Measurements from ENCODE around the gene OSBPL5. TPM values are rescaled to one million over a fixed set of nuclear protein-coding genes. Genes with fewer than 3 reads are reported as not detected.

Gene OSBPL5
- total RNA-seq, 4 donors from 2014 or later, result 43.4 to 75.2 (median 56.8) TPM

DNA sequence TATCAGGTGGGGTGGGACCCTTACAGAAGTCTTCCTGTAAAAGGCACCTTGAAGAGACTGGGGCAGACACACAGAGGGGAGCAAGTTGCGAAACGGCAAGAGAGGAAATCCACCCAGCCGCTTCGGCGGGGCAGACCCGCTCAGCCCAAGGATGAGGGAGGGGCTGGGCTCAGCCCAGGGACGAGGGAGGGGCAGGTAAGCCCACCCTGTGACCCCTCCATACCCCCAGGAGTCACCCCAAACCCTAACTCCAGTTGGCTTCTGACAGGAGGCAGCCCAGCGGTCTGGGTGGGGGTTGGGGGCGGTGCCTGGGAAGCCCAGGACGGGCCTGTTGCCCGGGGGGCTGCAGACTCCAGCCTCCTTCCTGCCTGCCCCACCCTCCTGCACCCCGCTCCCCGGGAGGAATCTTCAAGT is 965 bp downstream of the OSBPL5 start:
- peak overlapping the region; percentile 90 for H3K27ac ChIP-seq
- H3K4me1 ChIP-seq, result peaks cover 80% of the 10 kb centered on the region
- TF ChIP-seq POLR2A (IDR thresholded peaks at IDR 0.05) (no peak), POLR2AphosphoS5 (IDR thresholded peaks at IDR 0.05) (no peak), EP300 (IDR thresholded peaks at IDR 0.05) (no peak)
- TF ChIP-seq, protein P1, sequence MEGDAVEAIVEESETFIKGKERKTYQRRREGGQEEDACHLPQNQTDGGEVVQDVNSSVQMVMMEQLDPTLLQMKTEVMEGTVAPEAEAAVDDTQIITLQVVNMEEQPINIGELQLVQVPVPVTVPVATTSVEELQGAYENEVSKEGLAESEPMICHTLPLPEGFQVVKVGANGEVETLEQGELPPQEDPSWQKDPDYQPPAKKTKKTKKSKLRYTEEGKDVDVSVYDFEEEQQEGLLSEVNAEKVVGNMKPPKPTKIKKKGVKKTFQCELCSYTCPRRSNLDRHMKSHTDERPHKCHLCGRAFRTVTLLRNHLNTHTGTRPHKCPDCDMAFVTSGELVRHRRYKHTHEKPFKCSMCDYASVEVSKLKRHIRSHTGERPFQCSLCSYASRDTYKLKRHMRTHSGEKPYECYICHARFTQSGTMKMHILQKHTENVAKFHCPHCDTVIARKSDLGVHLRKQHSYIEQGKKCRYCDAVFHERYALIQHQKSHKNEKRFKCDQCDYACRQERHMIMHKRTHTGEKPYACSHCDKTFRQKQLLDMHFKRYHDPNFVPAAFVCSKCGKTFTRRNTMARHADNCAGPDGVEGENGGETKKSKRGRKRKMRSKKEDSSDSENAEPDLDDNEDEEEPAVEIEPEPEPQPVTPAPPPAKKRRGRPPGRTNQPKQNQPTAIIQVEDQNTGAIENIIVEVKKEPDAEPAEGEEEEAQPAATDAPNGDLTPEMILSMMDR (IDR thresholded peaks at IDR 0.05), result no peak
- peak overlapping the region; percentile 87 for H3K4me3 ChIP-seq
- no peaks in the 10 kb centered on the region for H3K27me3 ChIP-seq
- no peak for DNase-seq (ENCODE audit: low spot score in 2 of 2)
- H3K9me3 ChIP-seq, result no peaks in the 10 kb centered on the region
- WGBS, result 6% methylated on average over 3 of the region's 13 CpGs
- no peaks in the 10 kb centered on the region for H3K36me3 ChIP-seq

DNA sequence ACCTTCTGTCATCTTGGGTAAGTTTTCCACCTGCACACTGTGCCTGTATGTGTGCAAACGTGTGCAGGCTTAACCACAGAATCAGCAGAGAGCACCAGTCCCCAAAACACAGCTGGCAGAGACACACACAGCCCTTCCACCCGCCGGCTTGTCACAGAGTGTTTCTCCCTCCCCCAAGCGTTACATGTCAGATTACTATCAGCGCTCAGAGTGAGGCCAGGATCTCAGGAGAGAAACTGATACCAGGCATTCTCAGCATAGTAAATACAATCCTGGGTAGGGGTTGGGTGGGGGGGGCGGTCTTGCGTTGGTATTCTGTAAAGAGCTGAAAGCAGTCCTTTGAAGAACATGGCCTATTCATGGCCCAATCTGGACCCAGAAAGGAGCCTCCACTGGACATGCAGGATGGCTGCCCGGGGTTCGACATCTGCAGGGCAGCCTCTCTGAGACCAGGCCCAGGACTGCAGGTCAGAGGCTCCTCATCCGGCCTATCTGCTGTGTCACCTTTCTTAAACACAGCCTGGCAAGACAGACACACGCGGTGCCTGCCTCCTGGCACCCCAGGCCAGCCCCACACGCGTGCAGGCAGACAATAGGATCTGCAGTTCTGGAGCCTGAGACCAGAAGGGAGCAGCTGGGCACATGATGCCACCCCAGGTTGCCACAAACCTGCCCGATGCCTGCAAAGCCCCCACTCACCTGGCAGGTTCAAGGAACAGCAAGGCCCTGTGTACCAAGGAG is 1.7 kb downstream of the OSBPL5 start:
- Histone ChIP-seq H3K9me3 (no peaks in the 10 kb centered on the region), H3K36me3 (no peaks in the 10 kb centered on the region), H3K4me1 (peaks cover 82% of the 10 kb centered on the region), H3K27ac (peak overlapping the region; percentile 90), H3K27me3 (no peaks in the 10 kb centered on the region), H3K4me3 (peak overlapping the region; percentile 87)
- WGBS, result 40% methylated on average over 1 of the region's 15 CpGs
- DNase-seq (ENCODE audit: low spot score in 2 of 2), result peak in 1 of 2 donors; percentile 59
- TF ChIP-seq, protein P1 (IDR thresholded peaks at IDR 0.05), result no peak
- no peak for TF ChIP-seq POLR2A (IDR thresholded peaks at IDR 0.05)
- TF ChIP-seq POLR2AphosphoS5 (IDR thresholded peaks at IDR 0.05), result no peak
- no peak for TF ChIP-seq EP300 (IDR thresholded peaks at IDR 0.05)

DNA sequence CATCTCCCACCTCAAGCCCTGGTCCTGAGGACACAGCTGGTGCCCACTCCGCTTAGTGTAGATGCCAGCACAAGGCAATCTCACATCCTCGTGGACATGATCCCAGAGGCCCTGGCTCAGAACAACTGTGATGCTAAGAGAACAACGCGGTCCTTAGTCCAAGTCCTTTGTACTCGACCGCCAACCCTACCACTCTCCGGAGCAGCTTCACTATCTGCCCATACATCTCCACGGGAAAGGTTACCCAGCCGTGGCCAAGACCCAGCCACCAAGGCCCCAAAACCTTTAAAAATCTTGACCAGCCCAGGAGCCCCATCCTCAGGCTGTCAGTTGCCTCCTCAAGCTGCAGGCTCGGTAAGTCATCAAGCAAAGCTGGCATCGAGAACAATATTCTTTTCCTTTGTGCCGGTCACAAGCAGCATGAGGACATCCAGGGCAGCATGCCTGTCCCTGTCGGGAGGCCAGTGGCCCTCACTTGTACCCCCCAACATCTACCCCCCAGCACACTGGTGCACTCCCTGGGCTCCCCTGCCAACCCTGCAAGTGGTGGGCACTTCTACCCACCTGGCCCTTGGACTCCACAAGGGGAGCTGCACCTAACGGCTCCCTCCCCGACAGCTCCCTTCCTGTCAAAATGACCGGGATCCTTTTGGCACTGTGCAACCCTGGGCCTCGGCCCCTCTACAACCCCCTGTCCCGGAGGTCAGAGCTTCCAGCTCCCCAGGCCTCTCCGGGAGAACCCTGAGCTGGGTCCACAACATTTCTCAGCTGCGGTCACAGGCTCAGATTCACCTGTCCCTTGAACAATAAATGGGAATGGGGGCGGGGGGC is 2.5 kb downstream of the OSBPL5 start:
- DNase-seq (ENCODE audit: low spot score in 2 of 2), result no peak
- Histone ChIP-seq H3K27me3 (no peaks in the 10 kb centered on the region), H3K4me3 (peak overlapping the region; percentile 87), H3K9me3 (no peaks in the 10 kb centered on the region), H3K4me1 (peaks cover 90% of the 10 kb centered on the region), H3K27ac (peak overlapping the region; percentile 20), H3K36me3 (peaks cover 5% of the 10 kb centered on the region)
- no peak for TF ChIP-seq EP300 (IDR thresholded peaks at IDR 0.05)
- TF ChIP-seq POLR2A (IDR thresholded peaks at IDR 0.05), result no peak
- TF ChIP-seq, protein P1 (IDR thresholded peaks at IDR 0.05), result no peak
- no peak for TF ChIP-seq POLR2AphosphoS5 (IDR thresholded peaks at IDR 0.05)
- WGBS, result 71% methylated on average over 21 of the region's 21 CpGs

DNA sequence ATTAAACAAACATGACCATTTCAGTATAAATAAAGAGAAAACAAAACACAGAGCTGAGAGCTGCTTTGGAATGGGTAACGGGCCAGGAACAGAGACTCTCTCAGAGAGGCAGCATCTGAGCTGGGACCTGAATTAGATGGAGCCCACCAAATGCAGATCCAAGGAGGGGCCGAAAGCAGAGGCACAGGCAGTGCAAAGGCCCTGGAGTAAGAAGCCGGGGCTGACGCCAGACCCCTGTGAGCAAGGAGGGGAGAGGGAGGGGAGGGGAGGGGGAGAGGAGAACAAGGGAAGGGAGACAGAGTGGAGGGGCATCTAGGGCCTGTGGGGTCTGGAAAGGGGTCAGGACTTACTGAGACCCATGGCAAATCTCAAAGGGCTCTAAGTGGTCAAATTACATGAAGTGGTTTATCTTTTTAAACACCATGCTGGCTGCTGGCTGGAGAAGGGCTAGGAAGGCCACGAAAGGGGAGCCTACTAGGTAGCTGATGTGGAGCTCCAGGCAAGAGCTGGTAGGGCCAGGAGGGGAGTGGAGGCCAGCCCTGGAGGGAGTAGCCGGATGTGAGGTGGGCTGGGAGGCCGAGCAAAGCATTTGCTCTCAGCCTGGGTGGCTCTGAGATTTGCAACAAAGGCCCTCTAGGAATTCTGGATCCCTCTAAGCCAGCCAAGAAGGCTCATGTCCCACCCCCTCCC is 3.2 kb downstream of the OSBPL5 start:
- WGBS, result 89% methylated on average over 6 of the region's 7 CpGs
- Histone ChIP-seq H3K9me3 (no peaks in the 10 kb centered on the region), H3K4me1 (peaks cover 96% of the 10 kb centered on the region), H3K4me3 (no peak overlapping the region), H3K27me3 (no peaks in the 10 kb centered on the region), H3K36me3 (peaks cover 5% of the 10 kb centered on the region), H3K27ac (peak overlapping the region; percentile 20)
- no peak for TF ChIP-seq POLR2A (IDR thresholded peaks at IDR 0.05)
- TF ChIP-seq, protein P1 (IDR thresholded peaks at IDR 0.05), result no peak
- no peak for TF ChIP-seq EP300 (IDR thresholded peaks at IDR 0.05)
- DNase-seq (ENCODE audit: low spot score in 2 of 2), result peak in 1 of 2 donors; percentile 52
